LNCAP (cell line): ENCODE results near the gene TNFAIP8L2.

Experiments used
- TF ChIP-seq, protein P1 (sequence below): fragments of 450-650 bp; IDR thresholded peaks from 2 replicates; pipeline ENCODE4 v1.5.1; 2017; ENCODE audit warnings: mild to moderate bottlenecking

Gene TNFAIP8L2

DNA sequence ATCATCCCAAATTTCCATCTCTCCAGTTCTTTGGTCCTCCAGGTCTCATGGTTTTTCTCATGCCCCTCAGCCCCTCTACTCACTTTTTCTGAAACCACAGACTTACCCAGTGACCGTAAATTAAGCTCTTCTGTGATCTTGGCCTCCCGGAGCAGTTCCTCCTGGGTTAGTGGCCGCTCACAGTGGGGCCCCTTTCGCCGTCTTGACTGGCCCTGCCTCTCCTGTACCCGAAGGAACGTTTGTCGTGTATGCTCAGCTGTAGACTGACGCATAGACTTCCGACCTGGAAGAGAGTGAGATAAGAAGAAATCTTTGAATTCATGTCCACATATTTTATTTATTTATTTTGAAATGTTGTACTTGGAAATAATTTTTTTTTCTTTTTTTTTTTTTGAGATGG is 27.8 kb downstream of the TNFAIP8L2 start:
- TF ChIP-seq, protein P1, sequence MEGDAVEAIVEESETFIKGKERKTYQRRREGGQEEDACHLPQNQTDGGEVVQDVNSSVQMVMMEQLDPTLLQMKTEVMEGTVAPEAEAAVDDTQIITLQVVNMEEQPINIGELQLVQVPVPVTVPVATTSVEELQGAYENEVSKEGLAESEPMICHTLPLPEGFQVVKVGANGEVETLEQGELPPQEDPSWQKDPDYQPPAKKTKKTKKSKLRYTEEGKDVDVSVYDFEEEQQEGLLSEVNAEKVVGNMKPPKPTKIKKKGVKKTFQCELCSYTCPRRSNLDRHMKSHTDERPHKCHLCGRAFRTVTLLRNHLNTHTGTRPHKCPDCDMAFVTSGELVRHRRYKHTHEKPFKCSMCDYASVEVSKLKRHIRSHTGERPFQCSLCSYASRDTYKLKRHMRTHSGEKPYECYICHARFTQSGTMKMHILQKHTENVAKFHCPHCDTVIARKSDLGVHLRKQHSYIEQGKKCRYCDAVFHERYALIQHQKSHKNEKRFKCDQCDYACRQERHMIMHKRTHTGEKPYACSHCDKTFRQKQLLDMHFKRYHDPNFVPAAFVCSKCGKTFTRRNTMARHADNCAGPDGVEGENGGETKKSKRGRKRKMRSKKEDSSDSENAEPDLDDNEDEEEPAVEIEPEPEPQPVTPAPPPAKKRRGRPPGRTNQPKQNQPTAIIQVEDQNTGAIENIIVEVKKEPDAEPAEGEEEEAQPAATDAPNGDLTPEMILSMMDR = no peak

DNA sequence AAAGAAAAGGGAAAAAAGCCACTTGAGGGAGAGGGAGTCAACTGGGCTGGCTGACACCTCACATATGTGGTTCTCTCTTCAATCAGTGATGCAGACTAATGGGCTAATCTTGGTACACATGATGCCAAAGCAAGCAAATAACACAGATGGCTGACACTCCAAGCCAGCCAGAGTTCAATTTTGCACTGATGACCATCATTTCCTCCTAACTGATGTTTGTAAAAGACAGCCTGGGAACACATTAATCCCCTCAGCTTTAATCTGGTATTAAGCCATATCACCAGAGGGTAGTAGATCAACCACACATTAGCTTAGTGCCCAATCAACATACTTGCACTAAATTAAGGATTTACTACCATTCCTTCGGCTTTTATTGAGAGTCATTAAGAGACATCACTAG is 30.8 kb downstream of the TNFAIP8L2 start:
- TF ChIP-seq, protein P1 = no peak

DNA sequence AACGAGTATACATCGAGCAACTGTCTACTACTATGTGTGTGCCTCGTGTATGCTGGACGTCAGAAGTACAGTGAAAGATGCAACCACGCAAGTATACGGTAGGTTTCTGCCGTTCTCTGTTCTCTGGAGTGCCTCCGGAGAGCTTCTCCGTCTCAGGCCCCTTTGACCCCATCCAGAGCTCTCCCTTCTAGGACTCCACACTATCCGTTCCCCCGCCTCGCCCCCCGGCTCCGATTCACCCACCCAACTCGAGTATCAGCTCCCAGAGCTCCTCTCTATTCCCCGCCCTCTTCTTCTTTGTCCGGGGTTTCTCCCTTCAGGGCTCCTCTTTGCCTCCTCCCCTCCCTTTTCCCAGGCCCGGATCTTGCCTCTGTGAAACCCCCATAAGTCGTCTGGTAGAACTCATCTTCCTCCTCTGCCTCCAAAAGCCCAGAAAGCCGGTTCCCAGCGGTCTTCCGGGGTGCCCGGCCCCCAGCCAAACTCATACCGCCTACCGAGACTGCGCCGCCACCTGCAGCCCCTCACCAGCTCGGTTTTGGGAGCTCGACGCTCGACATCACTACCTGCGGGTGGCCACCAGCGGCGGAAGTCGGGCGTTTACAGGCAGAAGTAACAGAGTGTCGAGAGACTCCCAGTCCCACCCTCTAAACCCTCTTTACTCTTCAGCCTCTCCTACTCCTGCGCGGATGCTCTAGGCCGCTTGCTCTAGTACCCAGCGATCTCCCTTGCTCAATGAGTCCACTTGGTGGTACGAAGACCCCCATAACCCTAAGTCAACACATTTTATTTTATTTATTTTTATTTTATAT is 33.4 kb downstream of the TNFAIP8L2 start, which contains the start of gene VPS72:
Gene VPS72 (minus strand): TSS at position 561 of the 809 bp plus-strand sequence. CDS start 76 bp downstream, at position 485.
- TF ChIP-seq, protein P1 = no peak

DNA sequence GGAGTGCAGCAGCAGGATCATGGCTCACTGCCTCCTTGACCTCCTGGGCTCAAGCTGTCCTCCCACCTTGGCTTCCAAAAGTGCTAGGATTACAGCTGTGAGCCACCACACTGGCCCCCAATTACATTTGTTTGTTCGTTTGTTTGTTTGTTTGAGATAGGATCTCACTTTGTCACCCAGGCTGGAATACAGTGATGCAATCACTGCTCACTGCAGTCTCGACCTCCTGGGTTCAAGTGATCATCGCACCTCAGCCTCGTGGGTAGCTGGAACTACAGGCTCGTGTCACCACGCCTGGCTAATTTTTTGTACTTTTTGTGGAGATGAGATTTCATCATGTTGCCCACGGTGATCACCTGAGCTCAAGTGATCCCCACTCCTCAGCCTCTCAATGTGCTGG is 35.6 kb downstream of the TNFAIP8L2 start:
- TF ChIP-seq, protein P1 = no peak

DNA sequence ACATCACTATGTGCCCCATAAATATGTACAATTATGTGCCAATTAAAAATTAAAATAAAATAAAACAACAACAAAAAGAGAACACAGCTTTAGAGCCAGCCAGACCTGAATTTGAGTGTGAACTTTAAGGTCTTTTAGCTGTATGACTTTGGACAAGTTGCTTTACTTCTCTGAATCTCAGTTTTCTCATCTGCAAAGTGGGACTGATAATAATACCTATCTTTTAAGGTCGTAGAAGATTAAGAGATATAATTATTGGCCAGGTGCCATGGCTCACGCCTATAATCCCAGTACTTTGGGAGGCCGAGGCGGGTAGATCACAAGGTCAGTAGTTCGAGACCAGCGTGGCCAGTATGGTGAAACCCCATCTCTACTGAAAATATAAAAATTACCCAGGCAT is 36.9 kb downstream of the TNFAIP8L2 start:
- TF ChIP-seq, protein P1 = no peak

DNA sequence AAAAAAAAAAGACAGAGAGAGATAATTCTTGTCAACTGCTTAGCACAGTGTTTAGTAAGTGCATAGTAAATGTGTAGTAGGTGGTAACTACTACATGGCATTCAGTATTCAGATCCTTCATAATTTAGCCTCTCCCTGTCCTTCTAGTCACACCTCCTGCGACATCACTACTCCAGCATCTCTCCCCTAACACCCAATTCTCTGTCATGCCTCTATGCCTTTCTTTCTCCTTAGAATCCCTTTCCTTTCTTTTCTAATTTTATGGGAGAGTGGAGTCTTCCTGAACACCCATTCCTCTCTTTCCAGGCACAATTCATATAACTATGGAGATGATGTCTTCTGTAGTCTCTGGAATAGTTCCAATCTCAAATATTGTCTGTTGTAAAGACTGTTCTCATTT is 37.4 kb downstream of the TNFAIP8L2 start:
- TF ChIP-seq, protein P1 = no peak

DNA sequence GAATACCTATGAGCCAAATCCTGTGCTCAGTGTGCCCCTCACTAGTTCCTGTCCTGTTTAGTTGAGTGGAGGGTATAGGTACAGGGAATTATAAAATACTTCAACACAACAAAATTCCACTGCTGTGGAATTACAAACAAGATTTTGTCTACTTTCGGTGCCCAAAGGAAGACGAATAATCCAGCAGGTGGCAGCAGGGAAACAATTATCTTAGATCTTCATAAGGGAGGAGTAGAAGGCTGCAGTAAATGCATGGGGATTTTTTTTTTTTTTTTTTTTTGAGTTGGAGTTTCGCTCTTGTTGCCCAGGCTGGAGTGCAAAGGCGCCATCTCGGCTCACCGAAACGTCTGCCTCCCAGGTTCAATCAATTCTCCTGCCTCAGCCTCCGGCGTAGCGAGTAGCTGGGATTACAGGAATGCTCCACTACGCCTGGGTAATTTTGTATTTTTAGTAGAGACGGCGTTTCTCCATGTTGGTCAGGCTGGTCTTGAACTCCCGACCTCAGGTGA is 39.9 kb downstream of the TNFAIP8L2 start:
- TF ChIP-seq, protein P1 = peak; percentile 80
